DMS153 (cell line): ENCODE data around the gene PAK6.
A peak's percentile ranks its signal among the peaks of the same experiment; 100 is the strongest.

ENCODE experiments used
- DNase-seq: peaks from one replicate; lab custom pipeline; 2025; lab: John Stamatoyannopoulos, UW

The PAK6 gene

GRCh38 chr15:40255033-40255432 lies 16.2 kb downstream of the PAK6 start:
- peak; percentile 35 for DNase-seq

- DNase-seq, result no peak
Observed at GRCh38 chr15:40256638-40257235, 17.9 kb downstream of the PAK6 start.

DNA sequence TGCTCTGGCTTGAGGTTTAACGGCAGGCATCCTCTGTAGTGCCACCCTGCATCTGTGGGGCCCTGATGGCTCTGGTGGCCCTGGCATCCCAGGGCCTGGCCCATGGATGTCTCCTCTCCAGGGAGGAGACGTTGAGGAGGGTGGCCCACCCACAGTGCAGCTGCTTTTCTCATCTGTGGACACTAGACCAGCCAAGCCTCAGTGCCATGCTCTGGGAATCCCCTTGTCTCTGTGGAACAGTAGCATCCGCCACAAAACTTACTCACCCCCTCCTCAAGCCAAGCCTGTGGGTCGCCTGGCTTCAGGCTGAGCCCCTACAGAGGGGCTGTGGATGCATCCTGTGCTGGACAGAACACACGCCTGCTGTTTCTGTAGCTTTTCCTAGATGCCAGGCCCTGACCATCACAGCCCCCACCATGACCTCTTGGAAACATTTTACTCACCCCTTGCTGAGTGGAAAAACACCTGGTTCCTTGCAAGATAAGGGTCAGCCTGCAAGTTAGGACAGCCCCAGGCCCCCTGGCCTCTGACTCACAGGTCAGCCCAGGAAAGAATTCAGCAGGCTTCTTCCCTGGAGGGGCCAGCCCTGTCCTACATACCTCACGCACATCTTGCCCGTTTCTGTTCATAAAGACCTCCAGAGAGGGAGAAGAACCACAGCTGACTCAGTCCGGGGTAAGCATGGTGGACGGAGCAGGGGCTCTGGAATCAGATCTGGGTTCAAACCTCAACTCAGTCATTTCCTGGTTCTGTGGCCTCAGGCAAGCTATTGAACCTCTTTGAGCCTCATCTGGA lies 19.0 kb downstream of the PAK6 start:
- DNase-seq, result no peak

DNA sequence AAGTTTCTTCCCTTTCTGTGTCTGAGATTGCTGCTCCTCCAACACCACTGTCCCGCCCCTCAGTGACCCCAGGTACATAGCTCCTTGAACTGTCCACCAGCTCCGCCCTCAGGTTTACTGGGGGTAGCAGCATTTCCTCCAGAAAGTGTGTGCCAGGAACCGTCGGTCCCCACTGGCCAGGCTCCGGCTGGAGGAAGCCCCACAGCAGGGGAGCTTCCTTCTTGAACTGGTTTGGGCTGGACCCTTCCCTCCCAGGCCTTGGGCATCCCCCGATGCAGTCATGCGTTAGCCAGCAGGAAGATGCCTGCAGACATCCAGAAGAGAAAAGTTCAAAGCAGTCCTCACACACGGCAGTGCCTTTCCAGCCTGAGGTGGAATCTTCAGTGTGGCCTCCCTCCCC lies 19.7 kb downstream of the PAK6 start:
- DNase-seq, result no peak

DNA sequence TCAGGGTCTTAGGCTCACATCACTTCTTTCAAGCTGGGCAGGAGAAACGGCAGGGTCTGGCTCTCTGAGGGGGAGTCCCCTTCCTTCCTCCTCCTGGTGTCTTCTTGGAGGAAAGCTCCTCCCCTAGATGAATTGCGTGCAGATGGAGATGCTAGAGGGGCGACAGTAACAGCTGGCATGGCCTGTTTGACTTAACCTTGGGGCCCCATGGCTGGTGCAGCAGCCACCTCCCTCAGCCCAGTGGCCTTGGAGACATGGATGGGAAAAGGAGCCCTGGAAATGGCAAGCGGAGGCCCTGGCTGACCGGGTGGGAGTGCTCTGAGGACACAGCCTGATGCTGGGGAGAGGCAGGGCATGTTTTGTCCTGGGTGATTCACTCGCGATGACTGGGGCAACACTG lies 20.2 kb downstream of the PAK6 start:
- DNase-seq, result no peak

DNA sequence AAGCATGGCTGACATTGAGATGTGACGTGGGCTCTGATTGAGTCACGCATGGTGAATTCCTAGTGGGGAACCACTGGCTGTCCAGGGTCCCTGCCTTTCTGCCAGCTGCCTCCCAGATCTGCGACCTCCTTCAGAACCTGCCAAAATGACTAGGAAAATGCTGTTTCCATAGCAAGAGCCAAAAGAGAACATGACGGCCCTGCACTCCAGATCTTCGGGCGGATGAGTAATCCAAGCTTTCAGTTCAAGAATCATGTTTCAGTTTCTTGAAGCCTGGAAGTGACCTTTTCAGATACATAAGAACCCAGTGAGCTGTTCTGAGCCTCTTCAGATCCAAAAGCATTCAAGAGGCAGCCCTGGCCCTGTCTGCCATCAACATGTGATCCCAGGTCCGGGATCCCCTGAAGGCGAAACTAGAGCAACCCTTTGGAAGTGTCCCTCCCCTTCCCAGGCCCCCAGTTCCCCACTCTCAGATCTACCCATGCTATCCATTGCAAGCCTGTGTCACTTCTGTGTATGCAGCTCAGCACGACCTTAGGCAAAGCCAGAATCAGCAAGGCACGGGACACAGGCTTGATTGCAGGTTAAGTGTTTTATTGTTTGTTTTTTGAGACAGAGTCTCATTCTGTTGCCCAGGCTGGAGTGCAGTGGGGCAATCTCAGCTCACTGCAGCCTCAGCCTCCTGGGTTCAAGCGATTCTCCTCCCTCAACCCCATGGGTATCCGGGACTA lies 24.3 kb downstream of the PAK6 start:
- DNase-seq, result no peak

DNA sequence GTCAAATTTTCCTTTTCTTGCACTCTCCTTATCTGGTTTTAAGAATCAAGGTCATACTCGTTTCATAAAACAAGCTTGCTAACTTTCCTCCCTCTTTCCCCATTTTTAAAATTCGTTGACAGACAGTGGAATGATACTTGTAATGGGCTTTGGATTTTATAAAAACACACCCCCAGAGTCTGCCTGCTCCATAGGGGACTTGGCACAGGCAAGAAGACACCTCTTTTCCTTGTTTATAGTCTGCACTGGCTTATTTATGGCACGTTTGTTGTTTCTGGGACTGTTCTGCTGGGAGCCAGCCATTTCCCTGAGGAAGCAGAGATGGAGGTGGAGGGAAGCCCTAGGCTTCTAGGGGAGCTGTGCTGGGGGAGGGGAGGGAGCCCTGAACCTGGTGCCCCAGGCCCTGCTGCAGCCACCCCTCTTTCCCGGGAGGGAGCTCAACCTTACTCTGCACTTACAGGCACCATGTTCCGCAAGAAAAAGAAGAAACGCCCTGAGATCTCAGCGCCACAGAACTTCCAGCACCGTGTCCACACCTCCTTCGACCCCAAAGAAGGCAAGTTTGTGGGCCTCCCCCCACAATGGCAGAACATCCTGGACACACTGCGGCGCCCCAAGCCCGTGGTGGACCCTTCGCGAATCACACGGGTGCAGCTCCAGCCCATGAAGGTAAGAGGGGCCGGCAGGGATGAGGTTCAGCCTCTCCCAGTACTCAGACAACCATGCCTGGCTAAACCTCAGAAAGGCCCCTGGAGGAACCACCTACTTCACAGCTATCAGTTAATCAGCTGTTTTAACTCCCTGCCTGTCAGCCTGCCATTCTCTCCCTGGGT lies 25.7 kb downstream of the PAK6 start:
- DNase-seq, result no peak

DNA sequence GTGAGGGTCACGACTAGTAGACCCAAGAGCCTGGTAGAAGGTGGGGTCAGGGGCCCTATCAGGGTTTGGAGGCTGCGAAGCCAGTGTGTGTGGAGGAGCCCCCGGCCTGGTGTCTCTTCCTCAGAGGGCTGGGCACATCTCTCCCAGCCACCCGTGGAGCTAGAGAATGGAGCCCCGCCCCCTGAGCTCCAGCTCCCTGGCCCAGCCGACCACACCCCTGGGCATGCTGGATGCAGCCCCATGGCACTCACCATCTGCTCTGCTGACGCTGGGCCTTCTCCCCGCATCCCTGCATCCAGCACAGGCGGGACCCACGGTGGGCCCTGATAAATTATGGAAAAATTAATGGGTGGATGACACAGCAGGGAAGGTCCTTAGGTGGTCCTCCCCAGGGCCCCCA lies 26.5 kb downstream of the PAK6 start:
- DNase-seq, result no peak

DNA sequence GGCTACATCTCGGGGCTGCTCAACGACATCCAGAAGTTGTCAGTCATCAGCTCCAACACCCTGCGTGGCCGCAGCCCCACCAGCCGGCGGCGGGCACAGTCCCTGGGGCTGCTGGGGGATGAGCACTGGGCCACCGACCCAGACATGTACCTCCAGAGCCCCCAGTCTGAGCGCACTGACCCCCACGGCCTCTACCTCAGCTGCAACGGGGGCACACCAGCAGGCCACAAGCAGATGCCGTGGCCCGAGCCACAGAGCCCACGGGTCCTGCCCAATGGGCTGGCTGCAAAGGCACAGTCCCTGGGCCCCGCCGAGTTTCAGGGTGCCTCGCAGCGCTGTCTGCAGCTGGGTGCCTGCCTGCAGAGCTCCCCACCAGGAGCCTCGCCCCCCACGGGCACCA lies 27.0 kb downstream of the PAK6 start:
- no peak for DNase-seq

DNA sequence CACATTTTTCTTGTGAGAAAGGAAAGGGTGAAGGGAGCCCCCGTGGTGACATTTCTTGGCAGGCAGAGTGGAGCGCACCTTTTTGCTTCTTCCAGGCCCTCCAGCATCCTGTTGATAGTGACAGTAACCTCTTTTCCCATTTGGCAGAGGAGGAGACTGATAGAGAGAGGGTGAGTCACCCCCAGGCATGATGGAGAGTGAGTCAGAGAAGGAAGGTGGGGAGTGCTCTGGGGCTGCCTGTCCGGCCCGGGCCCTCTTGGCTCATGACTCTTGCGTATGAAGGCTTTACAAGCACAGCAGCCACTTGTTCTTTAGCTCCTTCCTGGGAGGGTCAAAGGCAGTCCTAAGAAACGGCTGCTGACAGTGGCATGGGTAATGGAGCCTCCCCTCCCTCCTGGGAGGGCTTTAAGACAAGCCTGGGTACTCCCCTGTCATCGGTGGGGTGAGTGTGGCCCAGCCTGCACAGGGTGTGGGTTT lies 28.0 kb downstream of the PAK6 start:
- DNase-seq, result no peak

DNA sequence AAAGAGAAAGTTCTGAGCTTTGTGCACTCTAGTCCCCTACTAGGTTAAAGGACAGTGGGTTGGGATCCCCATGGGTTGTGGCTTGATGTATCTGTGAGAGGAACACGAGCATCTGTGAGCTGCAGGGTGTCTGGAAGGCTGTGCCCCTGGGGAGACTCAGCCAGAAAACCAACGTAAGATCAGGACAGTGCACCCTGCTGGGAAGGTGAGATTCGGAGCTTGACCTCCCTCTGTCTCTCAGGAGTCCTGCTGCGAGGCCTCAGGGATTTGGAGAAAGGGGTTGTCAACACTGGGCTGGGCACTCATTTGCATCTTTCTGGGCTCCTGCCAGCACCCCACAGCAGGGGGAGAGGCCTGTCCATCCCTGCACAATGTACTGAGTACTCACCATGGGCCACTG lies 28.8 kb downstream of the PAK6 start:
- DNase-seq, result no peak

GRCh38 chr15:40269604-40270003 lies 30.7 kb downstream of the PAK6 start:
- no peak for DNase-seq

DNA sequence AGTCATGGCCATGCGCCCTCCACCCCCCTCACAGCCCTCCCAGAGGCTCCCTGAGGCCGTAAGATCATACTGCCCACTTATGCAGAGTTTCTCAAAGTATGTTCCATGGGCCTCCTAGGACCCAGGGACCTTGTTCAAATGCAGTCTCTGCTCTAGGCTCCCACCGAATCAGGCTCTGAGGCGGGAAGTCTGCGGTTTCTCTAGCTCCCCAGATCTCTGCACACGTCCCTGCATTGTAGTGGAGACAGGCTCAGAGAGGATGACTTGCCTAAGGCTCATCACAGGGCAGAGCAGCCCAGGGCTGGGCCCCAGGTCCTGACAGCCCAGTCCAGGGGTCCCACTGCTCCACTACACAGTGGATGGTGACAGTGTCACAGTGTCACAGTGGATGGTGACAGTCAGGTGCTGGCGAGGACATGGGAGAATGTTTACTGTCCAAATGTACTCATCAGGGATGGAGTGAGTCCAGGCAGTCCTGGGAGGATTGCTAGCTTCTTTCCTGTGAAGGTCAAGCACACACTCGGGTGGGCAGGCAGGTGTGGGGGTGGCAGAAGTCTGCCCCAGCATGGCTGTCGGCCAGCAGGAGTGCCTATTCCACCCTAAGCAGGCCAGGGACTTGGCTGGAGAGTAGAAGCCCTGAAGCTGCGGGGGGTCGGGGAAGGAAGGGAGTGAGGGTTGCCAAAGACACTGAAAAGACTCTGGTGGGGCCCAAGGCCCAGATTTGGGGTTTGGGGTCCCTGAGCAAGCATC lies 31.6 kb downstream of the PAK6 start:
- DNase-seq, result no peak

DNA sequence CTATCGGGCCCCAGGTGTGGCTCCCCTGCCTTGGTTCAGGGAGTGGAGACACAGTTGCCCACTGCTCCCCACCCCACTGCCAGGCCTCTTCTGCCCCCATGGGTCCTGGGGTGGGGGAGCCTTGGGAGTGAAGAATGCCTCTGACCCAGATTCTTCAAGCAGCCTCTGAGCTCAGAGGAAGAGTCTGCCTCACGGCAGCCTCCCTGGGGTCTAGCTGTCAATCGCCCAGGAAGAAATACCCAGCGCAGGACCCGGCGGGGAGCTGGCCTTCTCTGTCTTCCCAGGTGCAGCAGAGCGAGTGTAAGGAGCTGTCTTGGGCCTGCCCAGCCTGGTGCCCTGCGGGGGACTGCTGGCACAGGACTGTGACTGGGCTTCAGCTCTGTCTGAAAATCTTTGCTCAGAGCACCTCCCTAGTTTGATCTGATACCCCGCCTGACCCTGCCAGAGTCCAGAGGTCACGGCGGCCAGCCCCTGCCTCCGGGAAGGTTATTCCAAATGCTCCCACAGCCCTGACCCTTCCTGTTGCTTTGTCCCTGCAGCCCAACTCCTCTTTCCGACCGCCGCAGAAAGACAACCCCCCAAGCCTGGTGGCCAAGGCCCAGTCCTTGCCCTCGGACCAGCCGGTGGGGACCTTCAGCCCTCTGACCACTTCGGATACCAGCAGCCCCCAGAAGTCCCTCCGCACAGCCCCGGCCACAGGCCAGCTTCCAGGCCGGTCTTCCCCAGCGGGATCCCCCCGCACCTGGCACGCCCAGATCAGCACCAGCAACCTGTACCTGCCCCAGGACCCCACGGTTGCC lies 33.0 kb downstream of the PAK6 start:
- no peak for DNase-seq

DNA sequence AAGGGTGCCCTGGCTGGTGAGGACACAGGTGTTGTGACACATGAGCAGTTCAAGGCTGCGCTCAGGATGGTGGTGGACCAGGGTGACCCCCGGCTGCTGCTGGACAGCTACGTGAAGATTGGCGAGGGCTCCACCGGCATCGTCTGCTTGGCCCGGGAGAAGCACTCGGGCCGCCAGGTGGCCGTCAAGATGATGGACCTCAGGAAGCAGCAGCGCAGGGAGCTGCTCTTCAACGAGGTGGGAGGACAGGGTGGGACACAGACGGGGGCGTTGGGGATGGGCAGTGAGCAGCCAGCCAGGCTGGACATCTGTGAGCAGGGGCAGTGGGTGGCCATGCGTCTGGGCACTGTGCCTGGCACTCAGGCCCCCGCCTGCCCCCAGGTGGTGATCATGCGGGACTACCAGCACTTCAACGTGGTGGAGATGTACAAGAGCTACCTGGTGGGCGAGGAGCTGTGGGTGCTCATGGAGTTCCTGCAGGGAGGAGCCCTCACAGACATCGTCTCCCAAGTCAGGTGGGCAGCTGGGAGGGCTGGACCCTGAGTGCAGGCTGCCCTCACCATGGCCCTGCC lies 33.7 kb downstream of the PAK6 start:
- no peak for DNase-seq

- no peak for DNase-seq
Observed at GRCh38 chr15:40273428-40273827, 34.6 kb downstream of the PAK6 start.

- no peak for DNase-seq
Observed at GRCh38 chr15:40274350-40275274, 35.7 kb downstream of the PAK6 start.

GRCh38 chr15:40275523-40275922 lies 36.7 kb downstream of the PAK6 start:
- no peak for DNase-seq

DNA sequence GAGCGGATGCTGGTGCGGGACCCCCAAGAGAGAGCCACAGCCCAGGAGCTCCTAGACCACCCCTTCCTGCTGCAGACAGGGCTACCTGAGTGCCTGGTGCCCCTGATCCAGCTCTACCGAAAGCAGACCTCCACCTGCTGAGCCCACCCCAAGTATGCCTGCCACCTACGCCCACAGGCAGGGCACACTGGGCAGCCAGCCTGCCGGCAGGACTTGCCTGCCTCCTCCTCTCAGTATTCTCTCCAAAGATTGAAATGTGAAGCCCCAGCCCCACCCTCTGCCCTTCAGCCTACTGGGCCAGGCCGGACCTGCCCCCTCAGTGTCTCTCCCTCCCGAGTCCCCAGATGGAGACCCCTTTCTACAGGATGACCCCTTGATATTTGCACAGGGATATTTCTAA lies 37.1 kb downstream of the PAK6 start:
- DNase-seq, result no peak
